ENCODE measurements around the gene TNFAIP8. TPM values are rescaled to one million over a fixed set of nuclear protein-coding genes. Genes with fewer than 3 reads are reported as not detected.

TNFAIP8 gene
- total and polyA plus RNA-seq, 9 of the 15 experiments (the other 6 are each of a cell fraction or from before 2014, with no cell fraction given): 29.9 to 52.2 (median 44.8) TPM

DNA sequence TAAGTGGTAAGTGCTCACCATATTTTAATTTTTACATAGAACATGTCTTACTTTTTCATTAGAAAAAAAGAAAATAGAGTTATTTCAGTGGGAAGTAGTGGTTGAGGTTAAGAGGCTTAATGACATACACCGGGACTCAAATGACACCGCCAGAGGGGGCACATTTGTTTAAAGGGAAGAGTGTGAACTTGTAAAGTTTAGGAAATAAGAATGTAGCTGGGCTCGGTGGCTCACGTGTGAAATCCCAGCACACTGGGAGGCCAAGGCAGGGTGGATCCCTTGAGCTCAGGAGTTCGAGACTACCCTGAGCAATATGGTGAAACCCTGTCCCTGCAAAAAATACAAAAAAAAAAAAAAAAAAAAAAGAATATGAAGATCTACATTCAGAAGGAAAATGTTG is 43.4 kb upstream of the TNFAIP8 start:
- Histone ChIP-seq H3K9ac (ENCODE audit: insufficient read depth in 1 of 2, low read depth in 2 of 2, low read length in 2 of 2) (peak overlapping the region; percentile 10 to 59; a peak in 2 of 4 replicates), H3K27me3 (ENCODE audit: control insufficient read depth in 2 of 2, insufficient read depth in 2 of 2, low read length in 2 of 2) (no peaks in the 10 kb centered on the region), H3K4me3 (no peak overlapping the region), H2AFZ (ENCODE audit: low read depth, low read length) (no peak overlapping the region), H3K9me1 (ENCODE audit: control insufficient read depth, insufficient read depth, low read length) (no peaks in the 10 kb centered on the region), H3K9me3 (replicated peaks; ENCODE audit: control insufficient read depth, insufficient read depth, low read depth, low read length) (no peaks in the 10 kb centered on the region), H3K4me1 (replicated peaks in 1 of 2; ENCODE audit: control insufficient read depth in 2 of 2, insufficient read depth in 2 of 2, low read length in 2 of 2) (peaks cover 14 to 48% of the 10 kb centered on the region in 2 experiments), H4K20me1 (replicated peaks; ENCODE audit: control insufficient read depth, insufficient read depth, low read length) (no peaks in the 10 kb centered on the region), H3K27ac (ENCODE audit: extremely low read depth, low read depth, low read length) (peak overlapping the region; percentile 14; the same call in 1 of the 3 replicates), H3K79me2 (ENCODE audit: control insufficient read depth, insufficient read depth, low read length) (peaks cover 74% of the 10 kb centered on the region), H3K4me2 (ENCODE audit: insufficient read depth, low read length) (no peak overlapping the region; the same call in 1 of the 2 replicates), H3K36me3 (ENCODE audit: control insufficient read depth, insufficient read depth, low read length) (peaks cover 4% of the 10 kb centered on the region; the same call in 2 of the 3 replicates)
- FAIRE-seq (no peak), ATAC-seq (peak; percentile 19), DNase-seq (ENCODE audit: extremely low read depth in 1 of 4, low spot score in 3 of 4) (peak in 1 of 4 experiments; percentile 70)
- CTCF ChIA-PET (ENCODE audit: low intra/inter-chr PET ratio): no interaction called here
- in situ Hi-C loops (cut with MboI): no loop called here
- intact Hi-C loops (cut with micrococcal nuclease): loop anchor here (10.0 kb wide), 1 partner anchor 288 kb away; no protein-coding TSS in a partner anchor
- BruUV-seq (replicated peaks): no TSS peak
- POLR2A ChIA-PET: interaction anchor here (2.8 to 2.9 kb wide), 2 partner anchors 9 to 10 kb away, joined by 11 to 22 read pairs; no protein-coding TSS in a partner anchor
- 41% methylated on average over 5 of the region's 5 CpGs for WGBS (ENCODE audit: insufficient coverage, low coverage, missing lambda C conversion rate)
- TF ChIP-seq MECOM (CRISPR knock-in tag; IDR thresholded peaks at IDR 0.05) (no peak), ZNF197 (CRISPR knock-in tag; IDR thresholded peaks at IDR 0.05; ENCODE audit: low read depth) (no peak), SIX5 (IDR thresholded peaks at IDR 0.05; ENCODE audit: borderline replicate concordance in 1 of 2, insufficient read depth in 1 of 2, low read depth in 1 of 2, low read length in 2 of 2) (no peak), HDAC6 (IDR thresholded peaks at IDR 0.05; ENCODE audit: low read depth, low read length) (no peak), ZNF699 (CRISPR knock-in tag; IDR thresholded peaks at IDR 0.05; ENCODE audit: insufficient replicate concordance) (no peak), MYC (IDR thresholded peaks at IDR 0.05; ENCODE audit: low read depth, low read length) (no peak), MYC (CRISPR knock-in tag; IDR thresholded peaks at IDR 0.05; ENCODE audit: borderline replicate concordance, low read depth) (no peak), UBTF (IDR thresholded peaks at IDR 0.05; ENCODE audit: borderline replicate concordance in 1 of 2, low read depth in 2 of 2, low read length in 2 of 2) (no peak), KLF10 (CRISPR knock-in tag; IDR thresholded peaks at IDR 0.05) (no peak), ZBED1 (IDR thresholded peaks at IDR 0.05) (no peak), DMBX1 (CRISPR knock-in tag; IDR thresholded peaks at IDR 0.05; ENCODE audit: borderline replicate concordance) (peak; percentile 21; the same call in 1 of the 2 replicates), KAT7 (CRISPR knock-in tag; IDR thresholded peaks at IDR 0.05; ENCODE audit: borderline replicate concordance) (no peak), HDAC1 (IDR thresholded peaks at IDR 0.05) (no peak)
- TF ChIP-seq, protein P1, sequence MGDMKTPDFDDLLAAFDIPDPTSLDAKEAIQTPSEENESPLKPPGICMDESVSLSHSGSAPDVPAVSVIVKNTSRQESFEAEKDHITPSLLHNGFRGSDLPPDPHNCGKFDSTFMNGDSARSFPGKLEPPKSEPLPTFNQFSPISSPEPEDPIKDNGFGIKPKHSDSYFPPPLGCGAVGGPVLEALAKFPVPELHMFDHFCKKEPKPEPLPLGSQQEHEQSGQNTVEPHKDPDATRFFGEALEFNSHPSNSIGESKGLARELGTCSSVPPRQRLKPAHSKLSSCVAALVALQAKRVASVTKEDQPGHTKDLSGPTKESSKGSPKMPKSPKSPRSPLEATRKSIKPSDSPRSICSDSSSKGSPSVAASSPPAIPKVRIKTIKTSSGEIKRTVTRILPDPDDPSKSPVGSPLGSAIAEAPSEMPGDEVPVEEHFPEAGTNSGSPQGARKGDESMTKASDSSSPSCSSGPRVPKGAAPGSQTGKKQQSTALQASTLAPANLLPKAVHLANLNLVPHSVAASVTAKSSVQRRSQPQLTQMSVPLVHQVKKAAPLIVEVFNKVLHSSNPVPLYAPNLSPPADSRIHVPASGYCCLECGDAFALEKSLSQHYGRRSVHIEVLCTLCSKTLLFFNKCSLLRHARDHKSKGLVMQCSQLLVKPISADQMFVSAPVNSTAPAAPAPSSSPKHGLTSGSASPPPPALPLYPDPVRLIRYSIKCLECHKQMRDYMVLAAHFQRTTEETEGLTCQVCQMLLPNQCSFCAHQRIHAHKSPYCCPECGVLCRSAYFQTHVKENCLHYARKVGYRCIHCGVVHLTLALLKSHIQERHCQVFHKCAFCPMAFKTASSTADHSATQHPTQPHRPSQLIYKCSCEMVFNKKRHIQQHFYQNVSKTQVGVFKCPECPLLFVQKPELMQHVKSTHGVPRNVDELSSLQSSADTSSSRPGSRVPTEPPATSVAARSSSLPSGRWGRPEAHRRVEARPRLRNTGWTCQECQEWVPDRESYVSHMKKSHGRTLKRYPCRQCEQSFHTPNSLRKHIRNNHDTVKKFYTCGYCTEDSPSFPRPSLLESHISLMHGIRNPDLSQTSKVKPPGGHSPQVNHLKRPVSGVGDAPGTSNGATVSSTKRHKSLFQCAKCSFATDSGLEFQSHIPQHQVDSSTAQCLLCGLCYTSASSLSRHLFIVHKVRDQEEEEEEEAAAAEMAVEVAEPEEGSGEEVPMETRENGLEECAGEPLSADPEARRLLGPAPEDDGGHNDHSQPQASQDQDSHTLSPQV (IDR thresholded peaks at IDR 0.05): peak; percentile 13; the same call in 1 of the 2 replicates
